Measurements from ENCODE around the gene GSN. TPM values are rescaled to one million over a fixed set of nuclear protein-coding genes. Genes with fewer than 3 reads are reported as not detected.

Gene GSN
- total RNA-seq, 2 donors from 2014 or later: 9.4 to 40.9 TPM

GRCh38 chr9:121365564-121365963 lies 97.6 kb downstream of the GSN start:
- peak overlapping the region; percentile 48 for H3K4me3 Mint-ChIP-seq
- peaks cover 3% of the 10 kb centered on the region for H3K36me3 Mint-ChIP-seq
- ATAC-seq (no peak), DNase-seq (ENCODE audit: low spot score) (no peak)
- H3K27ac Mint-ChIP-seq: peak overlapping the region; percentile 57 to 93
- peaks cover 4% of the 10 kb centered on the region for H3K9me3 Mint-ChIP-seq
- no peaks in the 10 kb centered on the region for H3K27me3 Mint-ChIP-seq
- H3K4me1 Mint-ChIP-seq (ENCODE audit: low read depth in 2 of 2): peaks cover 58 to 83% of the 10 kb centered on the region in 2 donors

- Mint-ChIP-seq H3K4me1 (ENCODE audit: low read depth in 2 of 2) (peaks cover 60 to 84% of the 10 kb centered on the region in 2 donors), H3K27ac (peak overlapping the region; percentile 86 to 93), H3K4me3 (peak overlapping the region; percentile 86), H3K27me3 (no peaks in the 10 kb centered on the region), H3K9me3 (peaks cover 4% of the 10 kb centered on the region), H3K36me3 (peaks cover 4% of the 10 kb centered on the region)
- ATAC-seq (no peak), DNase-seq (ENCODE audit: low spot score) (no peak)
Measured at GRCh38 chr9:121366611-121367192, 98.7 kb downstream of the GSN start.

- peak overlapping the region; percentile 86 to 93 for H3K27ac Mint-ChIP-seq
Measured at GRCh38 chr9:121367306-121368137, 99.6 kb downstream of the GSN start.

GRCh38 chr9:121368138-121368522 lies 100.2 kb downstream of the GSN start:
- H3K9me3 Mint-ChIP-seq: peaks cover 4% of the 10 kb centered on the region
- peaks cover 4% of the 10 kb centered on the region for H3K36me3 Mint-ChIP-seq
- no peak for DNase-seq (ENCODE audit: low spot score)
- no peak for ATAC-seq
- H3K27ac Mint-ChIP-seq: peak overlapping the region; percentile 86 to 93
- H3K27me3 Mint-ChIP-seq: no peaks in the 10 kb centered on the region
- H3K4me3 Mint-ChIP-seq: peak overlapping the region; percentile 86
- H3K4me1 Mint-ChIP-seq (ENCODE audit: low read depth in 2 of 2): peaks cover 64 to 85% of the 10 kb centered on the region in 2 donors

More at GRCh38 chr9:121367306-121368137, 99.6 kb downstream of the GSN start:
- no peak for ATAC-seq
- Mint-ChIP-seq H3K36me3 (peaks cover 4% of the 10 kb centered on the region), H3K27me3 (no peaks in the 10 kb centered on the region), H3K4me1 (ENCODE audit: low read depth in 2 of 2) (peaks cover 64 to 85% of the 10 kb centered on the region in 2 donors), H3K9me3 (peaks cover 4% of the 10 kb centered on the region), H3K4me3 (peak overlapping the region; percentile 86)
- DNase-seq (ENCODE audit: low spot score): no peak

GRCh38 chr9:121368745-121369144 lies 100.8 kb downstream of the GSN start:
- peaks cover 4% of the 10 kb centered on the region for H3K9me3 Mint-ChIP-seq
- peak overlapping the region; percentile 86 for H3K4me3 Mint-ChIP-seq
- peak overlapping the region; percentile 86 to 93 for H3K27ac Mint-ChIP-seq
- ATAC-seq (no peak), DNase-seq (ENCODE audit: low spot score) (peak; percentile 68)
- peaks cover 62 to 82% of the 10 kb centered on the region in 2 donors for H3K4me1 Mint-ChIP-seq (ENCODE audit: low read depth in 2 of 2)
- peaks cover 4% of the 10 kb centered on the region for H3K36me3 Mint-ChIP-seq
- H3K27me3 Mint-ChIP-seq: no peaks in the 10 kb centered on the region

GRCh38 chr9:121369595-121370265 lies 101.8 kb downstream of the GSN start, which contains the start of gene STOM:
Gene STOM (minus strand): TSS chr9:121370250. CDS start chr9:121370187, 63 bp downstream.
- no peak for DNase-seq (ENCODE audit: low spot score)
- peaks cover 54 to 73% of the 10 kb centered on the region in 2 donors for H3K4me1 Mint-ChIP-seq (ENCODE audit: low read depth in 2 of 2)
- ATAC-seq: peak; percentile 76 to 80
- H3K4me3 Mint-ChIP-seq: peak within 1 kb of the TSS; percentile 86
- H3K9me3 Mint-ChIP-seq: peaks cover 4% of the 10 kb centered on the region
- peak within 1 kb of the TSS; percentile 86 to 93 for H3K27ac Mint-ChIP-seq
- H3K36me3 Mint-ChIP-seq: peaks cover 4% of the 10 kb centered on the region
- H3K27me3 Mint-ChIP-seq: no peaks in the 10 kb centered on the region

- H3K27ac Mint-ChIP-seq: peak overlapping the region; percentile 86 to 93
- peaks cover 4% of the 10 kb centered on the region for H3K36me3 Mint-ChIP-seq
- peak overlapping the region; percentile 49 for H3K4me3 Mint-ChIP-seq
- DNase-seq (ENCODE audit: low spot score) (no peak), ATAC-seq (no peak)
- peaks cover 4% of the 10 kb centered on the region for H3K9me3 Mint-ChIP-seq
- H3K4me1 Mint-ChIP-seq (ENCODE audit: low read depth in 2 of 2): peaks cover 41 to 58% of the 10 kb centered on the region in 2 donors
- no peaks in the 10 kb centered on the region for H3K27me3 Mint-ChIP-seq
Measured at GRCh38 chr9:121371495-121372061, 103.6 kb downstream of the GSN start.

- Mint-ChIP-seq H3K27ac (peak overlapping the region; percentile 86 to 93), H3K27me3 (no peaks in the 10 kb centered on the region), H3K36me3 (peaks cover 4% of the 10 kb centered on the region), H3K9me3 (peaks cover 4% of the 10 kb centered on the region), H3K4me1 (ENCODE audit: low read depth in 2 of 2) (peaks cover 35 to 50% of the 10 kb centered on the region in 2 donors), H3K4me3 (no peak overlapping the region)
- no peak for DNase-seq (ENCODE audit: low spot score)
- no peak for ATAC-seq
Measured at GRCh38 chr9:121372239-121373010, 104.5 kb downstream of the GSN start.

GRCh38 chr9:121373011-121373729 lies 105.2 kb downstream of the GSN start:
- ATAC-seq (no peak), DNase-seq (ENCODE audit: low spot score) (no peak)
- Mint-ChIP-seq H3K9me3 (peaks cover 4% of the 10 kb centered on the region), H3K4me3 (no peak overlapping the region), H3K4me1 (ENCODE audit: low read depth in 2 of 2) (peaks cover 29 to 42% of the 10 kb centered on the region in 2 donors), H3K36me3 (peaks cover 9% of the 10 kb centered on the region), H3K27me3 (no peaks in the 10 kb centered on the region), H3K27ac (peak overlapping the region in 1 of 2 donors; percentile 93)

- peaks cover 23 to 27% of the 10 kb centered on the region in 2 donors for H3K4me1 Mint-ChIP-seq (ENCODE audit: low read depth in 2 of 2)
- ATAC-seq: no peak
- no peaks in the 10 kb centered on the region for H3K9me3 Mint-ChIP-seq
- peak overlapping the region in 1 of 2 donors; percentile 60 for H3K27ac Mint-ChIP-seq
- no peak overlapping the region for H3K4me3 Mint-ChIP-seq
- peaks cover 7% of the 10 kb centered on the region for H3K36me3 Mint-ChIP-seq
- no peaks in the 10 kb centered on the region for H3K27me3 Mint-ChIP-seq
- no peak for DNase-seq (ENCODE audit: low spot score)
Measured at GRCh38 chr9:121376214-121376830, 108.4 kb downstream of the GSN start.

- Mint-ChIP-seq H3K9me3 (no peaks in the 10 kb centered on the region), H3K4me1 (ENCODE audit: low read depth in 2 of 2) (peaks cover 5% of the 10 kb centered on the region in 2 donors), H3K36me3 (peaks cover 7% of the 10 kb centered on the region), H3K4me3 (no peak overlapping the region), H3K27me3 (no peaks in the 10 kb centered on the region), H3K27ac (peak overlapping the region in 1 of 2 donors; percentile 8)
- ATAC-seq: no peak
- no peak for DNase-seq (ENCODE audit: low spot score)
Measured at GRCh38 chr9:121380846-121381245, 112.9 kb downstream of the GSN start.

All from natural killer cell treated with Interleukin-12 subunit alpha and Interleukin-12 subunit beta and Interleukin-15 and Interleukin-18, amount 100 ng/mL, for 72 hours (primary cell).